Fibroblast of the aortic adventitia (primary cell): ENCODE measurements around the gene JAG2. TPM values are rescaled to one million over a fixed set of nuclear protein-coding genes. Genes with fewer than 3 reads are reported as not detected.

Source experiments
- DNase-seq: peaks from one replicate; pipeline ENCODE4 v3.0.0-alpha.2; 2010; ENCODE audit warnings: low read depth
- H3K4me3 ChIP-seq: 2 replicates; pipeline ENCODE4 v1.5.1; 2011; ENCODE audit warnings: low read depth, mild to moderate bottlenecking, control low read depth, low read length, moderate library complexity
- CTCF ChIP-seq: IDR thresholded peaks from 2 replicates; pipeline ENCODE4 v1.5.1; 2011; ENCODE audit warnings: mild to moderate bottlenecking, low read length, control low read depth, inconsistent platforms; ENCODE audit not compliant: insufficient read depth
- total RNA-seq: library from RNA; depleted of rRNA; stranded (reverse); fragments of >200 nt; gene quantifications from 2 replicates; pipeline ENCODE4 v1.2.3, GENCODE V29; 2012; ENCODE audit warnings: low replicate concordance

JAG2 gene
- total RNA-seq, 1 donor, result 0.63 TPM

DNA sequence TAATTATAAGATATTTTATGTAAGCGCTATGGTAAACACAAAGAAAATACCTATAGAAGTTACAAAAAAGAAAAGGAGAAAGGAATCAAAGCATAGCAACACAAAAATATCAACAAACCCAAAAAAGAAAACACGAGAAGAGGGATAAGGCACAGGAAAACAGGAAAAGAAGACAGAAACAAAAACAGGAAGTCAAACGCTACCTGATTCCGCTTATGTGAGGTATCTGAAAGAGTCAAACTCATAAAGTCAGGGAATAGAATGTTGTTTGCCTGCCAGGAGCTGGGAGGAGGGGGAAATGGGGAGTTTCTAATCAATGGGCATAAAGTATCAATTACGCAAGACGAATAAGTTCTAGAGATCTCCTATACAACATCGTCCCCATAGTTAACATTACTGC lies 63.4 kb downstream of the JAG2 start:
- TF ChIP-seq CTCF, result no peak
- no peak overlapping the region for H3K4me3 ChIP-seq
- DNase-seq, result no peak

DNA sequence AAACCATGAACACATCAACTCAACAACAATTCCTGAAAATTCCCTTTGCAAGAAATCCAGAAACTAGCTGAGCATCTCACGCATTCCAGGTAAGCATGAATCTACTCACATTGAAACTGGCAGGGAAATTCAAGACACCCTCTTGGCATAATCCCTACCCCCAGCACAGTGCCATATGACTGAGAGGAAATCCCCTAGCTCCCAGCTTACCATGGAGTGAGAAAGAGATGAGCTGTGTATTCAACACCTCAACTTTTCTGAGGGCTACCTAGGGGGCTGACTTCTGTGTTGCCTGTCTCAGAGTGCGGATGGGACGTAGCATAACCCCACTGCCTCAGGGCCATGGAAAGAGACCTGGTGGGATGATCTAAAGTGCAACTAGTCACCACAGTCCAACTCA lies 65.7 kb downstream of the JAG2 start:
- no peak for DNase-seq
- no peak for TF ChIP-seq CTCF
- H3K4me3 ChIP-seq, result no peak overlapping the region

- H3K4me3 ChIP-seq, result no peak overlapping the region
- DNase-seq, result no peak
- no peak for TF ChIP-seq CTCF
These were observed 66.2 kb downstream of the JAG2 start for GRCh38 chr14:105102361-105102870.

DNA sequence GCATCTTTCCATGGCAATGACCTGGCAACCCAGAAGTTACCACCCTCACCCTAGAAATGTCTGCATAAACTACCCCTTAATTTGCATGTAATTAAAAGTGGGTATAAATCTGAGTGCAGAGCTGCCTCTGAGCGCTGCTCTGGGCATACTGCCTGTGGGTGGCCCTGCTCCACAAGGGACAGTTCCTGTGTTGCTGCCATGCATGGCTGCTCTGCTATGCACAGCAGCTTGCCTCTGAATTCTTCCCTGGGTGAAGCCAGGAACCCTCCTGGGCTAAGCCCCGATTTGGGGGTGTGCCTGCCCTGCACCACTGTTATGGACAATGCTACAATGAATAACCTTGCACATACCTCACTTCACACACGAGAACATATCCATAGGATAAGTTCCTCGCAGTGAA lies 67.7 kb downstream of the JAG2 start:
- TF ChIP-seq CTCF, result no peak
- H3K4me3 ChIP-seq, result no peak overlapping the region
- no peak for DNase-seq

- H3K4me3 ChIP-seq, result no peak overlapping the region
- TF ChIP-seq CTCF, result no peak
- no peak for DNase-seq
These were observed 68.8 kb downstream of the JAG2 start for GRCh38 chr14:105099778-105100177.

DNA sequence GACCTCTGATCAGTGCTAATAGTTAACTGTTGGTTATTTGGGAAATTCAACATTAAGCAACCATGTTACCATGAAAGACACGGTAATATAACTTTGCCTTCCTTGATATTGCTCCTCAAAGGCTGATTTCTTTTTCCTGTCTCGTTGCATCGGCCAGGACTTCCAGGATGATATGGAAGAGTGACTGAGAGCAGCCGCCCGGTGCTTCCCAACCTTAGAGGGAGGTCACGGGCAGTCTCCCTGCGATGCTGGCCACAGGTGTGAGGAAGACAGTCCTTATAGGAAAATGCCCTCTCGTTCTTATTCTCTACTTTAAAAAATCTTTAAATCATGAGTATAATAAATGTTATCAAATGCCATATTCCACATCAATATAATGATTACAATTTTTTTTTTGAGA lies 70.3 kb downstream of the JAG2 start:
- no peak for DNase-seq
- no peak overlapping the region for H3K4me3 ChIP-seq
- TF ChIP-seq CTCF, result no peak

DNA sequence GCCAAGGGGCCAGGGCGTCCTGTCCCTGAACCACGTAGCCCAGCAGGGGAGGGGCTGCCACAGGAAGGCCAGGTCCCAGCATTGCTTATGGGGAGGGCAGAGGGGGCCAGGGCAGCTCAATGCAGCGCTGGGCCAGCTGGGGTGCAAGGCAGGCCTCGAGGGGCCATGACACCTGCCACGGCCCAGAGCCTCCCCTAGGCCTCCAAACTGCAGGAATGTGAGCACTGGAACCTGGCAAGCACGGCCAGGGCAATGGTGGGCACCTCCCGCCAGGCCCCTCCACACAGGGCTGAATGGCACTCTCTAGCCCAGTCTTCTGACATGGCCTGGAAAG lies 70.8 kb downstream of the JAG2 start:
- no peak overlapping the region for H3K4me3 ChIP-seq
- no peak for TF ChIP-seq CTCF
- no peak for DNase-seq
